Omental fat pad (tissue), 4 donors: Measurements from ENCODE around the gene ADAMTS20. TPM values are rescaled to one million over a fixed set of nuclear protein-coding genes. Genes with fewer than 3 reads are reported as not detected.

Source experiments
- ATAC-seq: fragments of 150-250 bp; one replicate; pipeline ENCODE4 v1.9.1; 2016; ENCODE audit warnings: mild to moderate bottlenecking, moderate library complexity; ENCODE audit not compliant: low FRiP score
- DNase-seq: peaks from one replicate; pipeline ENCODE4 v3.0.0-alpha.2; 2019; ENCODE audit warnings: low spot score
- CTCF ChIP-seq, 3 donors: fragments of 450-650 bp; IDR thresholded peaks; one replicate each; pipeline ENCODE4 v1.5.1; 2016 to 2017; ENCODE audit warnings: antibody characterized with exemption in 3 of 3, mild to moderate bottlenecking in 3 of 3, moderate library complexity in 2 of 3
- total RNA-seq, 4 donors: library from RNA; depleted of rRNA; stranded (reverse); fragments of >200 nt; gene quantifications; one replicate each; pipeline ENCODE4 v1.1.0, GENCODE V29; 2016

ADAMTS20 gene
- total RNA-seq, 4 donors from 2014 or later, result not detected

GRCh38 chr12:43318021-43318420, 234.0 kb downstream of the ADAMTS20 start:
- ATAC-seq (no peak), DNase-seq (no peak)
- no peak for TF ChIP-seq CTCF (IDR thresholded peaks at IDR 0.05)

- no peak for ATAC-seq
- no peak for DNase-seq
- TF ChIP-seq CTCF (IDR thresholded peaks at IDR 0.05), result no peak
These were observed 234.8 kb downstream of the ADAMTS20 start for GRCh38 chr12:43317156-43317555.

GRCh38 chr12:43316520-43316919, 235.5 kb downstream of the ADAMTS20 start:
- ATAC-seq (no peak), DNase-seq (no peak)
- no peak for TF ChIP-seq CTCF (IDR thresholded peaks at IDR 0.05)

GRCh38 chr12:43315961-43316360, 236.0 kb downstream of the ADAMTS20 start:
- DNase-seq (no peak), ATAC-seq (no peak)
- TF ChIP-seq CTCF (IDR thresholded peaks at IDR 0.05), result no peak

GRCh38 chr12:43312991-43313505, 239.0 kb downstream of the ADAMTS20 start:
- ATAC-seq (no peak), DNase-seq (no peak)
- no peak for TF ChIP-seq CTCF (IDR thresholded peaks at IDR 0.05)

- DNase-seq (no peak), ATAC-seq (no peak)
- TF ChIP-seq CTCF (IDR thresholded peaks at IDR 0.05), result no peak
These were observed 241.4 kb downstream of the ADAMTS20 start for GRCh38 chr12:43310596-43310995.

GRCh38 chr12:43309959-43310358, 242.0 kb downstream of the ADAMTS20 start:
- DNase-seq, result no peak
- no peak for ATAC-seq
- no peak for TF ChIP-seq CTCF (IDR thresholded peaks at IDR 0.05)
